H1 (cell line): ENCODE results near the gene CAV3. TPM values are rescaled to one million over a fixed set of nuclear protein-coding genes. Genes with fewer than 3 reads are reported as not detected.

ENCODE experiments used
- CTCF ChIA-PET: fragments of 300-600 bp; sonication (Branson Sonifier 250); formaldehyde crosslinking; loops from one replicate; lab custom pipeline; 2021; ENCODE audit not compliant: partially characterized antibody; lab: Charles Lee
- POLR2A ChIA-PET: fragments of 300-600 bp; sonication (Branson Sonifier 250); formaldehyde crosslinking; loops from one replicate; lab custom pipeline; 2021; ENCODE audit warnings: inconsistent platforms; ENCODE audit not compliant: partially characterized antibody; lab: Charles Lee
- DNase-seq, 2 experiments: peaks; one replicate each; pipeline versions ENCODE4 v3.0.0 to v3.0.0-alpha.2; 2010 to 2022; ENCODE audit warnings: low spot score in 2 of 2, low read depth in 1 of 2, mixed read lengths in 1 of 2
- FAIRE-seq: peaks from 2 replicates; lab custom pipeline; 2011; peaks lifted over from hg19 to GRCh38; lab: Jason Lieb, UNC
- H2AFZ ChIP-seq: 2 replicates; pipeline ENCODE4 v1.8.1; 2012; ENCODE audit warnings: low read length, inconsistent platforms
- H2AK5ac ChIP-seq: 2 replicates; pipeline ENCODE4 v1.6.1; 2013; ENCODE audit warnings: low read depth, low read length
- H2BK120ac ChIP-seq: replicated peaks from 2 replicates; pipeline ENCODE3; 2013; ENCODE audit warnings: low read depth, low read length, inconsistent platforms
- H2BK12ac ChIP-seq: 2 replicates; pipeline ENCODE4 v1.6.1; 2013; ENCODE audit warnings: low read depth, low read length
- H2BK15ac ChIP-seq: 2 replicates; pipeline ENCODE4 v1.6.1; 2013; ENCODE audit warnings: low read length
- H2BK20ac ChIP-seq: 2 replicates; pipeline ENCODE4 v1.6.1; 2013; ENCODE audit warnings: low read length
- H2BK5ac ChIP-seq: 2 replicates; pipeline ENCODE4 v1.6.1; 2013; ENCODE audit warnings: low read depth, low read length
- H3K14ac ChIP-seq: 2 replicates; pipeline ENCODE4 v1.6.1; 2013; ENCODE audit warnings: inconsistent platforms; ENCODE audit not compliant: insufficient read length
- H3K18ac ChIP-seq: 2 replicates; pipeline ENCODE4 v1.6.1; 2013; ENCODE audit warnings: low read length; ENCODE audit errors: extremely low read depth
- H3K23ac ChIP-seq: 2 replicates; pipeline ENCODE4 v1.6.1; 2013; ENCODE audit warnings: inconsistent platforms; ENCODE audit not compliant: insufficient read length
- H3K23me2 ChIP-seq: 2 replicates; pipeline ENCODE4 v1.6.1; 2013; ENCODE audit warnings: low read depth, low read length
- H3K27ac ChIP-seq: 2 replicates; pipeline ENCODE4 v1.6.1; 2011; ENCODE audit warnings: low read depth, low read length, inconsistent platforms
- H3K27me3 ChIP-seq, 4 experiments: replicated peaks in 1 of 4; 1 replicate in 1 of 4; 2 replicates in 3 of 4; pipeline versions ENCODE4 v1.6.1 to v1.8.1; 2011 to 2013; ENCODE audit warnings: low read length in 3 of 4, mild to moderate bottlenecking in 3 of 4, inconsistent platforms in 2 of 4, mixed read lengths in 2 of 4, moderate library complexity in 1 of 4; ENCODE audit not compliant: control insufficient read depth in 3 of 4, insufficient read depth in 3 of 4; ENCODE audit errors: extremely low read depth in 1 of 4
- H3K36me3 ChIP-seq, 4 experiments: 2 replicates each; pipeline versions ENCODE4 v1.6.1 to v1.8.1; 2011 to 2013; ENCODE audit warnings: mild to moderate bottlenecking in 4 of 4, low read length in 3 of 4, moderate library complexity in 2 of 4, control low read depth in 1 of 4, inconsistent platforms in 1 of 4; ENCODE audit not compliant: insufficient read depth in 4 of 4, control insufficient read depth in 2 of 4
- H3K4ac ChIP-seq: replicated peaks from 2 replicates; pipeline ENCODE3; 2013; ENCODE audit warnings: low read length, low read depth, mixed read lengths, inconsistent platforms; ENCODE audit not compliant: insufficient read length
- H3K4me1 ChIP-seq, 4 experiments: replicated peaks in 1 of 4; 1 replicate in 1 of 4; 2 replicates in 3 of 4; pipeline versions ENCODE4 v1.6.1 to v1.8.1; 2011 to 2013; ENCODE audit warnings: low read length in 3 of 4, inconsistent platforms in 2 of 4, mixed read lengths in 1 of 4; ENCODE audit not compliant: insufficient read depth in 4 of 4, control insufficient read depth in 3 of 4
- H3K4me2 ChIP-seq, 2 experiments: 2 replicates each; pipeline versions ENCODE4 v1.6.1 to v1.8.1; 2011 to 2013; ENCODE audit warnings: low read depth in 2 of 2, low read length in 2 of 2, control low read depth in 1 of 2, inconsistent platforms in 1 of 2, mild to moderate bottlenecking in 1 of 2; ENCODE audit not compliant: insufficient read depth in 1 of 2
- H3K4me3 ChIP-seq, 4 experiments: fragments of 200-600, 300-600 bp in 1 of 4; sonication (generic), shearing (Covaris generic), sonication (Bioruptor Twin) in 1 of 4; 2 replicates each; pipeline versions ENCODE4 v1.5.1 to v1.8.1; 2011 to 2016; ENCODE audit warnings: low read length in 4 of 4, low read depth in 3 of 4, control low read depth in 2 of 4, inconsistent platforms in 2 of 4, mild to moderate bottlenecking in 2 of 4, mixed read lengths in 1 of 4, moderate library complexity in 1 of 4; ENCODE audit not compliant: insufficient read depth in 2 of 4; ENCODE audit errors: extremely low read depth in 1 of 4
- H3K56ac ChIP-seq: replicated peaks from 2 replicates; pipeline ENCODE3; 2013; ENCODE audit warnings: low read depth, mild to moderate bottlenecking, mixed read lengths, low read length, inconsistent platforms; ENCODE audit not compliant: insufficient read length
- H3K79me1 ChIP-seq: 2 replicates; pipeline ENCODE4 v1.6.1; 2013; ENCODE audit warnings: low read depth, low read length, control low read depth
- H3K79me2 ChIP-seq, 2 experiments: 2 replicates each; pipeline versions ENCODE4 v1.6.1 to v1.8.1; 2012 to 2013; ENCODE audit warnings: low read length in 2 of 2, mild to moderate bottlenecking in 2 of 2, inconsistent platforms in 1 of 2; ENCODE audit not compliant: insufficient read depth in 2 of 2, control insufficient read depth in 1 of 2
- H3K9ac ChIP-seq, 4 experiments: replicated peaks in 1 of 4; 1 replicate in 1 of 4; 2 replicates in 3 of 4; pipeline versions ENCODE4 v1.6.1 to v1.8.1; 2011 to 2013; ENCODE audit warnings: low read depth in 3 of 4, low read length in 3 of 4, control low read depth in 2 of 4, mild to moderate bottlenecking in 2 of 4, moderate library complexity in 2 of 4, inconsistent platforms in 1 of 4; ENCODE audit errors: extremely low read depth in 1 of 4
- H3K9me3 ChIP-seq, 2 experiments: 2 replicates each; pipeline versions ENCODE4 v1.6.1 to v1.8.1; 2012 to 2013; ENCODE audit warnings: mild to moderate bottlenecking in 2 of 2, moderate library complexity in 2 of 2, control low read depth in 1 of 2, inconsistent platforms in 1 of 2, low read depth in 1 of 2, low read length in 1 of 2, mixed read lengths in 1 of 2; ENCODE audit not compliant: insufficient read depth in 2 of 2
- H4K20me1 ChIP-seq, 2 experiments: replicated peaks in 1 of 2; 2 replicates each; pipeline versions ENCODE3 to v1.8.1; 2011 to 2013; ENCODE audit warnings: inconsistent platforms in 2 of 2, low read length in 2 of 2, mild to moderate bottlenecking in 1 of 2; ENCODE audit not compliant: insufficient read depth in 2 of 2, control insufficient read depth in 1 of 2
- H4K5ac ChIP-seq: 2 replicates; pipeline ENCODE4 v1.6.1; 2013; ENCODE audit warnings: low read length, low read depth, mixed read lengths, inconsistent platforms; ENCODE audit not compliant: insufficient read length
- H4K8ac ChIP-seq: 2 replicates; pipeline ENCODE4 v1.8.0; 2013; ENCODE audit warnings: mild to moderate bottlenecking, moderate library complexity, low read length, inconsistent platforms; ENCODE audit not compliant: insufficient read depth; ENCODE audit errors: extremely low read depth
- H4K91ac ChIP-seq: replicated peaks from 2 replicates; pipeline ENCODE3; 2013; ENCODE audit warnings: low read length, mixed read lengths, inconsistent platforms; ENCODE audit not compliant: insufficient read length
- BACH1 ChIP-seq: IDR thresholded peaks from 2 replicates; pipeline ENCODE4 v1.6.1; 2012; ENCODE audit warnings: low read length, improper control_type of control experiment
- E2F6 ChIP-seq: IDR thresholded peaks from 2 replicates; pipeline ENCODE4 v1.6.1; 2012; ENCODE audit warnings: inconsistent platforms
- HDAC2 ChIP-seq, 2 experiments: fragments of 300-600 bp in 1 of 2; sonication (generic) in 1 of 2; IDR thresholded peaks; 2 replicates each; pipeline ENCODE4 v1.6.1; 2011 to 2012; ENCODE audit warnings: low read depth in 2 of 2, low read length in 2 of 2, mild to moderate bottlenecking in 2 of 2, moderate library complexity in 2 of 2, borderline replicate concordance in 1 of 2, inconsistent platforms in 1 of 2
- JUN ChIP-seq: IDR thresholded peaks from 2 replicates; pipeline ENCODE4 v1.6.1; 2011; ENCODE audit warnings: low read depth, mild to moderate bottlenecking, improper control_type of control experiment, low read length
- KDM4A ChIP-seq: IDR thresholded peaks from one replicate; pipeline ENCODE4 v1.7.1; 2012; ENCODE audit warnings: low read depth, mild to moderate bottlenecking, moderate library complexity, low read length, inconsistent platforms; ENCODE audit not compliant: severe bottlenecking
- NANOG ChIP-seq: IDR thresholded peaks from 2 replicates; pipeline ENCODE4 v1.6.1; 2011; ENCODE audit warnings: low read length, low read depth, mild to moderate bottlenecking, inconsistent platforms; ENCODE audit not compliant: insufficient read depth, poor library complexity, severe bottlenecking
- RFX5 ChIP-seq: IDR thresholded peaks from 2 replicates; pipeline ENCODE4 v1.6.1; 2011; ENCODE audit warnings: low read depth, low read length, improper control_type of control experiment, borderline replicate concordance
- RXRA ChIP-seq: IDR thresholded peaks from 2 replicates; pipeline ENCODE4 v1.6.1; 2011; ENCODE audit warnings: low read depth, mild to moderate bottlenecking, low read length, moderate library complexity; ENCODE audit not compliant: insufficient read depth
- SRF ChIP-seq: IDR thresholded peaks from 2 replicates; pipeline ENCODE4 v1.6.1; 2011; ENCODE audit warnings: mild to moderate bottlenecking, low read depth, low read length, moderate library complexity
- TAF7 ChIP-seq: optimal IDR thresholded peaks from 2 replicates; pipeline ENCODE3; 2011; ENCODE audit warnings: low read depth, mild to moderate bottlenecking, inconsistent platforms, low read length, moderate library complexity, borderline replicate concordance
- USF2 ChIP-seq: IDR thresholded peaks from 2 replicates; pipeline ENCODE4 v1.6.1; 2011; ENCODE audit warnings: low read length, improper control_type of control experiment
- WGBS, 2 experiments: shearing (Covaris generic) in 1 of 2; methylation state at CpG; one replicate each; pipeline versions ENCODE4 v1.1.6 to v1.1.7; 2013 to 2015; ENCODE audit warnings: low lambda C conversion rate in 2 of 2, mixed read lengths in 2 of 2, inconsistent platforms in 1 of 2, low coverage in 1 of 2, missing lambda C conversion rate in 1 of 2; ENCODE audit not compliant: insufficient replicate concordance in 2 of 2, insufficient coverage in 1 of 2, insufficient read length in 1 of 2; ENCODE audit errors: extremely low coverage in 1 of 2, missing lambda C conversion rate in 1 of 2; 5-methylcytosine and 5-hydroxymethylcytosine counted together
- polyA plus RNA-seq, 7 experiments: library from polyadenylated mRNA; depleted of rRNA in 3 of 7; stranded (reverse) in 5 of 7; unstranded in 2 of 7; fragments of >200 nt in 5 of 7; fragments of 200-250 nt in 2 of 7; gene quantifications; 1 replicate in 5 of 7; 2 replicates in 1 of 7; 4 replicates in 1 of 7; pipeline versions ENCODE4 v1.2.1 to v1.2.3, GENCODE V29; 2011 to 2013; ENCODE audit warnings: missing spikeins in 2 of 7, mixed read lengths in 2 of 7
- total RNA-seq: library from RNA; stranded (reverse); fragmentation: NEBNext Ultra II Directional; extraction: Animal tissue kit (Norgen Biotek cat#: 25700); gene quantifications from 2 replicates; pipeline ENCODE4 v1.2.1, GENCODE V29; 2021

The CAV3 gene
- total and polyA plus RNA-seq, 2 of the 8 experiments (the other 6 are each of a cell fraction or from before 2014, with no cell fraction given), result not detected

- H3K4me1 ChIP-seq, result peaks cover 1 to 16% (median 8%) of the 10 kb centered on the region in 4 experiments
- H3K4ac ChIP-seq, result no peak overlapping the region
- H4K8ac ChIP-seq, result no peak overlapping the region
- no peak overlapping the region for H3K4me3 ChIP-seq
- ChIA-PET CTCF (interaction anchor here (0.6 to 4.5 kb wide), 6 partner anchors 9 to 114 kb away, joined by 3 to 19 read pairs (median 3); partner anchors contain the start of gene OXTR), POLR2A (interaction anchor here (1.0 kb wide), 1 partner anchor 14 kb away, joined by 3 read pairs; no protein-coding TSS in a partner anchor)
- H3K79me1 ChIP-seq, result no peaks in the 10 kb centered on the region
- no peak overlapping the region for H2BK5ac ChIP-seq
- H3K9me3 ChIP-seq, result no peaks in the 10 kb centered on the region
- H3K4me2 ChIP-seq, result no peak overlapping the region
- H3K23me2 ChIP-seq, result peaks cover 2% of the 10 kb centered on the region; the same call in 1 of the 2 replicates
- no peak overlapping the region for H2AFZ ChIP-seq
- 87% methylated on average over 3 of the region's 3 CpGs; no CpG with 5 or more reads in 1 of the 2 experiments for WGBS, 2 experiments
- H3K27ac ChIP-seq, result no peak overlapping the region
- DNase-seq (no peak), FAIRE-seq (no peak)
- no peaks in the 10 kb centered on the region for H3K36me3 ChIP-seq
- no peak overlapping the region for H3K9ac ChIP-seq
- peaks cover 0 to 4% (median 0%) of the 10 kb centered on the region in 4 experiments; a peak in 1 of 7 replicates for H3K27me3 ChIP-seq
- no peak overlapping the region for H3K23ac ChIP-seq
- no peak overlapping the region for H2BK12ac ChIP-seq
- no peak overlapping the region for H3K56ac ChIP-seq
- no peak overlapping the region for H2BK120ac ChIP-seq
- H3K18ac ChIP-seq, result no peak overlapping the region
- H3K79me2 ChIP-seq, result no peaks in the 10 kb centered on the region
- no peaks in the 10 kb centered on the region for H4K20me1 ChIP-seq
- no peak overlapping the region for H2BK15ac ChIP-seq
- H2AK5ac ChIP-seq, result no peak overlapping the region
- no peak overlapping the region for H4K91ac ChIP-seq
- no peak overlapping the region for H3K14ac ChIP-seq
- no peak overlapping the region for H4K5ac ChIP-seq
- no peak overlapping the region for H2BK20ac ChIP-seq
- no peak for TF ChIP-seq JUN
- TF ChIP-seq RXRA, result no peak
- no peak for TF ChIP-seq E2F6
- TF ChIP-seq KDM4A, result no peak
- no peak for TF ChIP-seq BACH1
- no peak for TF ChIP-seq TAF7
- no peak for TF ChIP-seq NANOG
- no peak for TF ChIP-seq HDAC2 (IDR thresholded peaks at IDR 0.05; ENCODE audit: borderline replicate concordance in 1 of 2, low read depth in 2 of 2, low read length in 2 of 2)
- no peak for TF ChIP-seq SRF
- TF ChIP-seq RFX5, result no peak
- no peak for TF ChIP-seq USF2
These were observed 5.0 kb downstream of the CAV3 start for GRCh38 chr3:8738639-8739038.
